Ectodermal cell (in vitro differentiated cells): Measurements from ENCODE around the gene HEBP1.

Experiments
- H3K27ac ChIP-seq: 2 replicates; pipeline ENCODE4 v1.7.0; 2013; ENCODE audit warnings: mild to moderate bottlenecking, low read depth, low read length; ENCODE audit not compliant: insufficient read depth, poor library complexity, severe bottlenecking
- H3K27me3 ChIP-seq: 2 replicates; pipeline ENCODE4 v1.7.0; 2013; ENCODE audit warnings: mild to moderate bottlenecking, low read length; ENCODE audit not compliant: insufficient read depth, control insufficient read depth, poor library complexity, severe bottlenecking
- H3K36me3 ChIP-seq: one replicate; pipeline ENCODE4 v1.7.0; 2013; ENCODE audit warnings: low read length; ENCODE audit not compliant: control insufficient read depth, insufficient read depth
- H3K4me1 ChIP-seq: one replicate; pipeline ENCODE4 v1.7.0; 2013; ENCODE audit warnings: low read length; ENCODE audit not compliant: control insufficient read depth, insufficient read depth
- H3K4me3 ChIP-seq: 2 replicates; pipeline ENCODE4 v1.7.0; 2013; ENCODE audit warnings: low read depth, low read length, control low read depth; ENCODE audit not compliant: insufficient read depth
- H3K9me3 ChIP-seq: 2 replicates; pipeline ENCODE4 v1.7.0; 2013; ENCODE audit warnings: mild to moderate bottlenecking, low read length, moderate library complexity; ENCODE audit not compliant: control insufficient read depth
- WGBS, 2 experiments: methylation state at CpG; one replicate each; pipeline ENCODE4 v1.1.7; 2013; ENCODE audit warnings: missing lambda C conversion rate in 2 of 2; 5-methylcytosine and 5-hydroxymethylcytosine counted together

The HEBP1 gene

GRCh38 chr12:13024531-13024916 lies 24.5 kb upstream of the HEBP1 start:
- 89 to 95% methylated on average over 5 of the region's 5 CpGs for WGBS, 2 experiments
- Histone ChIP-seq H3K36me3 (no peaks in the 10 kb centered on the region), H3K27me3 (no peaks in the 10 kb centered on the region), H3K4me3 (no peak overlapping the region), H3K4me1 (peaks cover 17% of the 10 kb centered on the region), H3K9me3 (no peaks in the 10 kb centered on the region), H3K27ac (no peak overlapping the region)

DNA sequence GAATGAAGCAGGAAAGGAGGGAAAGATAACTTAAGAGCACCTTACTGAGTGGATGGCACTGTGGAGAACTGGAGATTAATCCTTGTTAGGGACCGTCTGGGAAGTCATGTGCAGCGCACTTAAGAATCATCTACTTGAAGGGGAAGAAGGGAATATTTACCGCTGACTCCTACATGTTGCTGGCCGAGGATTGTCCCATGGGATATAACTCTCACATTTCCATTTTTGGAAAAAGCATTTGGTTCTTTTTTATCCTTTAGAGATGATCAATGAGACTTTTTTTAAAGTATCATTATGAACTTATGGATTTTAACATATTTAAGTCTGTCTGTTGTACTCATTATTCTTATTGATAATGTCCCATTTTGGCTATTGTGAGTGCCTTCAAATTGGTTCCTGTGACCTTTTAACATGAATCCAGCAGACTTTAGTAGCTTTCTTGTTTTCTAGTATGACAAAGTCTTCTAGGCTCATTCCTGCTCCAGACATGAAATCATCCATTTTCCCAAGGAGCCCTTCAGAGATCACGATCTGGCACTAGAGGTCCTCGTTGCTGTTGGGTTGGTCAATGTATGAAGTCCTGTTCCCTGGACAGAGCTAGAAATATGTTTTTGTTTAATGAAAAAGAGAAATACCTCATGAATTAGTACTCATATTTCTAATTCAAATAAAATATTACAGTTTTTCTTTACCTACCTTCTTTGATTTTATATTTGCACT lies 23.9 kb upstream of the HEBP1 start:
- Histone ChIP-seq H3K27me3 (no peaks in the 10 kb centered on the region), H3K9me3 (no peaks in the 10 kb centered on the region), H3K36me3 (no peaks in the 10 kb centered on the region), H3K4me3 (no peak overlapping the region), H3K4me1 (peaks cover 17% of the 10 kb centered on the region), H3K27ac (no peak overlapping the region)
- WGBS, 2 experiments = 74 to 94% methylated on average over 6 of the region's 6 CpGs

DNA sequence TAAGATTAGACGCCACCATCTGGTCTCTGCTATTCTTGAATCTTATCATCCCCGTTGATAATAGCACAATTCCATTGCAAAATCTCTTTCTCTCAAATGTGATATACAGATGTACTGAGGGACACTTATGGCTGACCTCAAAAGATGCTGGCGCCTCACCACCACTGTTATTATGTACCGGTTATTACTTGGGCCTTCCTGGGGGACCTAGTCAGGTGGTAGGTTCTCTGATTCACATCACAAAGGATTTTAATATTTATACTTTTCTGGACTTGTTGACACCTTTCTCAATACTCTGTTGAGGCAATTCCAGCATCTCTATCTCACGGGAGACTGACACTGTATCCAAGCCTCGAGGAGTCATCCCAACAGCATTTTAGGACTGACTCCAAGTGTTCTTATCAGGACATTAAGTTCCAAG lies 22.8 kb upstream of the HEBP1 start:
- H3K9me3 ChIP-seq = no peaks in the 10 kb centered on the region
- no peaks in the 10 kb centered on the region for H3K36me3 ChIP-seq
- no peak overlapping the region for H3K4me3 ChIP-seq
- H3K27ac ChIP-seq = no peak overlapping the region
- WGBS, 2 experiments = 91 to 97% methylated on average over 6 of the region's 6 CpGs
- H3K27me3 ChIP-seq = no peaks in the 10 kb centered on the region
- peaks cover 6% of the 10 kb centered on the region for H3K4me1 ChIP-seq

DNA sequence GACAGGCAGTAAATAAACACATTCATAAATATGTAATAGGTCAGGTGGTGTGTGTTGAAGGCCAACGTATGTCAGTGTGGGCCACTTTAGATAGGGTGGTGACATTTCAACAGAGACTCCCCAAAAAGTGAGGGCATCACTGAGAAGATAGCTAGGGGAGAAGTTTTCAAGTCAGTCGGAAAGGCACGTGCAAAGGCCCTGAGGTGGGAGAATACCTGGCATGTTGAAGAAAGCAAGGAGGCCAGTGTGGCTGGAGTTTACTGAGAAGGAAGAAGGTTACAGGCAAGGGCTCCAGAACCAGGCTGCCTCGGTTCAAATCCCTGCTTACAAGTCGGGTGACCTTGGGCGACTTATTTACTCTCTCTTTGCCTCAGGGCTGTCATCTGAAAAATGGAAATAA lies 11.0 kb upstream of the HEBP1 start:
- no peaks in the 10 kb centered on the region for H3K4me1 ChIP-seq
- WGBS, 2 experiments = 91 to 93% methylated on average over 6 of the region's 6 CpGs
- H3K27ac ChIP-seq = no peak overlapping the region
- H3K4me3 ChIP-seq = no peak overlapping the region
- H3K36me3 ChIP-seq = no peaks in the 10 kb centered on the region
- H3K9me3 ChIP-seq = no peaks in the 10 kb centered on the region
- H3K27me3 ChIP-seq = no peaks in the 10 kb centered on the region

GRCh38 chr12:13008741-13009380 lies 8.8 kb upstream of the HEBP1 start:
- H3K4me3 ChIP-seq = no peak overlapping the region
- 75 to 80% methylated on average over 4 to 5 of the region's 5 CpGs for WGBS, 2 experiments
- no peaks in the 10 kb centered on the region for H3K9me3 ChIP-seq
- no peaks in the 10 kb centered on the region for H3K36me3 ChIP-seq
- no peak overlapping the region for H3K27ac ChIP-seq
- peaks cover 2% of the 10 kb centered on the region for H3K4me1 ChIP-seq
- H3K27me3 ChIP-seq = no peaks in the 10 kb centered on the region

- peaks cover 4% of the 10 kb centered on the region for H3K27me3 ChIP-seq
These were observed 7.6 kb upstream of the HEBP1 start for GRCh38 chr12:13007496-13008233.

DNA sequence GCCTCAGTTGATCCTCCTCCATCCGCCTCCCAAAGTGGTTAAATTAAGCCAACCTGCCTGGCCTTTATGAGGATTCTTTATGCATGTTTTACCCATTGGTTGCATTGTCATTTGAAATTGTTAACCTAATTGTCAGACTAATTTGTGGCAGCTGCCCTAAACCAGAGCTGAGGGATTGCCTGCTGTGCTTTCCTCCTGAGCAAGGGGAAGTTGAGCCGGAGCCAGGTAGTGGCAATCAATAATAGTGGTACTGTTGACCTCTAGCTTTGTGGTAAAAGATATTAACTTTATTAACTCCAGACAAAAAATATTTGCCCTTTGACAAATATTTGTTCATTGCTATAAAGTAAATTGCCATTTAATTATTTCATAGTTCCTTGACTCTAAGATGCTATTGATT lies 5.6 kb upstream of the HEBP1 start:
- Histone ChIP-seq H3K27ac (no peak overlapping the region), H3K4me3 (no peak overlapping the region), H3K27me3 (peaks cover 15% of the 10 kb centered on the region), H3K36me3 (no peaks in the 10 kb centered on the region), H3K4me1 (peaks cover 2% of the 10 kb centered on the region), H3K9me3 (no peaks in the 10 kb centered on the region)
- WGBS, 2 experiments = 46 to 49% methylated on average over 1 to 2 of the region's 2 CpGs

More at GRCh38 chr12:13007496-13008233, 7.6 kb upstream of the HEBP1 start:
- H3K27ac ChIP-seq = no peak overlapping the region
- peaks cover 2% of the 10 kb centered on the region for H3K4me1 ChIP-seq
- no peaks in the 10 kb centered on the region for H3K9me3 ChIP-seq
- H3K4me3 ChIP-seq = no peak overlapping the region
- H3K36me3 ChIP-seq = no peaks in the 10 kb centered on the region
- WGBS, 2 experiments = 94 to 96% methylated on average over 7 of the region's 7 CpGs

- H3K4me3 ChIP-seq = no peak overlapping the region
- peaks cover 15% of the 10 kb centered on the region for H3K27me3 ChIP-seq
- H3K36me3 ChIP-seq = no peaks in the 10 kb centered on the region
- WGBS, 2 experiments = 65 to 76% methylated on average over 3 of the region's 3 CpGs
- no peak overlapping the region for H3K27ac ChIP-seq
- H3K9me3 ChIP-seq = no peaks in the 10 kb centered on the region
- peaks cover 2% of the 10 kb centered on the region for H3K4me1 ChIP-seq
These were observed 4.9 kb upstream of the HEBP1 start for GRCh38 chr12:13004986-13005385.

DNA sequence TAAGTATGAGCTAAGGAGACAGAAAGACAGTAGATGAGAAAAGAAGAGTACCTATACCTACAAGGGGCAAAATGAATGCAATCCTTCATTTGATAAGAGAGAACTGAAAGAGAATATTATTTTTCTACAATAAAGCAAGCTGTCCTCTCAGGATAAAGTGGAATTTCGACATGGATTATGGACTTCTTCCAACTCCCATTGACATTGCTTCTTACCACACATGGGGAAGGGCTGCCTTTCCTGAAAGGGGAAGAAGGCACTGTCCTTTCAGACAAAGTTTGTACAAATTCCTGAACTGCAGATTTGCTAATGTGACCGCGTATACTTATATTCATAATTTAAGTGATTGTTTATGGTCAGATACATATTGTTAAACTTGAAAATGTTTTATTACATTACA lies 4.3 kb upstream of the HEBP1 start:
- no peak overlapping the region for H3K27ac ChIP-seq
- WGBS, 2 experiments = 95 to 100% methylated on average over 1 of the region's 3 CpGs

More for the DNA sequence above, 4.3 kb upstream of the HEBP1 start:
- Histone ChIP-seq H3K9me3 (no peaks in the 10 kb centered on the region), H3K36me3 (no peaks in the 10 kb centered on the region), H3K4me1 (peaks cover 2% of the 10 kb centered on the region), H3K4me3 (no peak overlapping the region), H3K27me3 (peaks cover 15% of the 10 kb centered on the region)
